ENCODE results near the gene ADAT1. TPM values are rescaled to one million over a fixed set of nuclear protein-coding genes. Genes with fewer than 3 reads are reported as not detected.

ADAT1 gene
- total and polyA plus RNA-seq, 2 of the 8 experiments (the other 6 are each of a cell fraction or from before 2014, with no cell fraction given): 30.7 to 44.7 TPM

GRCh38 chr16:75573955-75574354 is 49.1 kb downstream of the ADAT1 start:
- Histone ChIP-seq H2BK20ac (ENCODE audit: low read length) (no peak overlapping the region), H3K56ac (replicated peaks; ENCODE audit: insufficient read length, low read depth, low read length) (no peak overlapping the region), H3K23me2 (ENCODE audit: low read depth, low read length) (no peaks in the 10 kb centered on the region), H4K8ac (ENCODE audit: extremely low read depth, insufficient read depth, low read length) (no peak overlapping the region), H3K18ac (ENCODE audit: extremely low read depth, low read length) (no peak overlapping the region), H3K27ac (ENCODE audit: low read depth, low read length) (no peak overlapping the region), H2AK5ac (ENCODE audit: low read depth, low read length) (no peak overlapping the region), H3K9ac (replicated peaks in 1 of 4; ENCODE audit: extremely low read depth in 1 of 4, low read depth in 3 of 4, low read length in 3 of 4) (no peak overlapping the region), H4K20me1 (replicated peaks in 1 of 2; ENCODE audit: control insufficient read depth in 1 of 2, insufficient read depth in 2 of 2, low read length in 2 of 2) (peaks cover 0 to 7% of the 10 kb centered on the region in 2 experiments), H3K4me3 (ENCODE audit: extremely low read depth in 1 of 4, insufficient read depth in 2 of 4, low read depth in 3 of 4, low read length in 4 of 4) (no peak overlapping the region), H3K4ac (replicated peaks; ENCODE audit: insufficient read length, low read depth, low read length) (no peak overlapping the region), H3K23ac (ENCODE audit: insufficient read length) (no peak overlapping the region), H3K9me3 (ENCODE audit: insufficient read depth in 2 of 2, low read depth in 1 of 2, low read length in 1 of 2) (no peaks in the 10 kb centered on the region), H3K79me2 (ENCODE audit: control insufficient read depth in 1 of 2, insufficient read depth in 2 of 2, low read length in 2 of 2) (no peaks in the 10 kb centered on the region; a peak in 1 of 4 replicates), H3K27me3 (replicated peaks in 1 of 4; ENCODE audit: control insufficient read depth in 3 of 4, extremely low read depth in 1 of 4, insufficient read depth in 3 of 4, low read length in 3 of 4) (no peaks in the 10 kb centered on the region), H2AFZ (ENCODE audit: low read length) (no peak overlapping the region), H2BK12ac (ENCODE audit: low read depth, low read length) (no peak overlapping the region), H3K14ac (ENCODE audit: insufficient read length) (no peak overlapping the region), H3K4me1 (replicated peaks in 1 of 4; ENCODE audit: control insufficient read depth in 3 of 4, insufficient read depth in 4 of 4, low read length in 3 of 4) (peaks cover 0 to 12% (median 2%) of the 10 kb centered on the region in 4 experiments; a peak in 3 of 7 replicates), H2BK5ac (ENCODE audit: low read depth, low read length) (no peak overlapping the region), H4K91ac (replicated peaks; ENCODE audit: insufficient read length, low read length) (no peak overlapping the region), H3K4me2 (ENCODE audit: insufficient read depth in 1 of 2, low read depth in 2 of 2, low read length in 2 of 2) (no peak overlapping the region), H2BK15ac (ENCODE audit: low read length) (no peak overlapping the region), H2BK120ac (replicated peaks; ENCODE audit: low read depth, low read length) (no peak overlapping the region), H3K36me3 (ENCODE audit: control insufficient read depth in 2 of 4, insufficient read depth in 4 of 4, low read length in 3 of 4) (peaks cover 9 to 54% (median 42%) of the 10 kb centered on the region in 4 experiments; a peak in 7 of 8 replicates), H4K5ac (ENCODE audit: insufficient read length, low read depth, low read length) (no peak overlapping the region), H3K79me1 (ENCODE audit: low read depth, low read length) (peaks cover 4% of the 10 kb centered on the region)
- no peak for FAIRE-seq
- CTCF ChIA-PET (ENCODE audit: partially characterized antibody): interaction anchor here (0.6 to 1.2 kb wide), 4 partner anchors 9 to 102 kb away, joined by 3 read pairs; no protein-coding TSS in a partner anchor
- WGBS, 2 experiments (ENCODE audit: extremely low coverage in 1 of 2, insufficient coverage in 1 of 2, insufficient read length in 1 of 2, insufficient replicate concordance in 2 of 2, low coverage in 1 of 2, low lambda C conversion rate in 2 of 2, missing lambda C conversion rate in 1 of 2): 85% methylated on average over 5 of the region's 5 CpGs; no CpG with 5 or more reads in 1 of the 2 experiments
- no peak for TF ChIP-seq TBP (IDR thresholded peaks at IDR 0.05; ENCODE audit: low read depth, low read length)
- no peak for TF ChIP-seq ZNF274 (IDR thresholded peaks at IDR 0.05; ENCODE audit: borderline replicate concordance, extremely low read depth, low read length)
- no peak for TF ChIP-seq EZH2 (IDR thresholded peaks at IDR 0.05; ENCODE audit: low read depth, low read length, severe bottlenecking)
- TF ChIP-seq RBBP5 (IDR thresholded peaks at IDR 0.05; ENCODE audit: borderline replicate concordance, low read depth, low read length): no peak
- no peak for TF ChIP-seq CEBPB (IDR thresholded peaks at IDR 0.05; ENCODE audit: low read depth, low read length)
- TF ChIP-seq RXRA (IDR thresholded peaks at IDR 0.05; ENCODE audit: insufficient read depth, low read depth, low read length): no peak
- no peak for TF ChIP-seq YY1 (IDR thresholded peaks at IDR 0.05; ENCODE audit: low read depth, low read length)
- TF ChIP-seq BACH1 (IDR thresholded peaks at IDR 0.05; ENCODE audit: low read length): no peak
- TF ChIP-seq GTF2F1 (IDR thresholded peaks at IDR 0.05; ENCODE audit: borderline replicate concordance, low read depth, low read length): no peak
- TF ChIP-seq CREB1 (IDR thresholded peaks at IDR 0.05): no peak
- POLR2A ChIA-PET (ENCODE audit: partially characterized antibody): interaction anchor here (1.0 to 1.9 kb wide), 4 partner anchors 13 to 59 kb away, joined by 3 to 4 read pairs (median 3); no protein-coding TSS in a partner anchor
- no peak for DNase-seq (ENCODE audit: low read depth in 1 of 2, low spot score in 2 of 2)

Data from H1 (cell line).